SJSA1 (cell line): Measurements from ENCODE around the gene RIPOR1. TPM values are rescaled to one million over a fixed set of nuclear protein-coding genes. Genes with fewer than 3 reads are reported as not detected.

Source experiments
- DNase-seq, 2 experiments: peaks; one replicate each; pipeline ENCODE4 v3.0.0-alpha.2; 2015 to 2020; ENCODE audit warnings: low spot score in 2 of 2, low read depth in 1 of 2
- H3K27ac ChIP-seq: fragments of 250-450 bp; sonication (Bioruptor Pico); 2 replicates; pipeline ENCODE4 v1.5.1; 2020; ENCODE audit warnings: mild to moderate bottlenecking, moderate library complexity
- H3K27me3 ChIP-seq: fragments of 250-450 bp; sonication (Bioruptor Pico); replicated peaks from 2 replicates; pipeline ENCODE4 v1.5.1; 2020; ENCODE audit warnings: mild to moderate bottlenecking, moderate library complexity
- H3K36me3 ChIP-seq: fragments of 250-450 bp; sonication (Bioruptor Pico); 2 replicates; pipeline ENCODE4 v1.5.1; 2020; ENCODE audit warnings: mild to moderate bottlenecking
- H3K4me1 ChIP-seq: fragments of 250-450 bp; sonication (Bioruptor Pico); replicated peaks from 2 replicates; pipeline ENCODE4 v1.6.1; 2021; ENCODE audit warnings: mild to moderate bottlenecking
- H3K4me3 ChIP-seq: fragments of 250-450 bp; sonication (Bioruptor Pico); 2 replicates; pipeline ENCODE4 v1.5.1; 2020; ENCODE audit warnings: mild to moderate bottlenecking
- H3K9me3 ChIP-seq: fragments of 250-450 bp; sonication (Bioruptor Pico); replicated peaks from 2 replicates; pipeline ENCODE4 v1.5.1; 2020; ENCODE audit warnings: mild to moderate bottlenecking
- total RNA-seq: library from RNA; depleted of rRNA; stranded (reverse); fragments of >200 nt; shearing (Covaris generic); gene quantifications from 2 replicates; pipeline ENCODE4 v1.2.3, GENCODE V29; 2014

Gene RIPOR1
- total RNA-seq, 1 experiment from 2014 or later = 24.8 TPM

- Histone ChIP-seq H3K36me3 (peaks cover 61% of the 10 kb centered on the region), H3K4me3 (no peak overlapping the region), H3K27me3 (no peaks in the 10 kb centered on the region), H3K4me1 (no peaks in the 10 kb centered on the region), H3K27ac (no peak overlapping the region), H3K9me3 (no peaks in the 10 kb centered on the region)
- no peak for DNase-seq
Observed at GRCh38 chr16:67547423-67548264, 19.0 kb downstream of the RIPOR1 start.

- no peaks in the 10 kb centered on the region for H3K4me1 ChIP-seq
- no peaks in the 10 kb centered on the region for H3K9me3 ChIP-seq
- no peak overlapping the region for H3K4me3 ChIP-seq
- H3K36me3 ChIP-seq = peaks cover 52% of the 10 kb centered on the region
- no peaks in the 10 kb centered on the region for H3K27me3 ChIP-seq
- H3K27ac ChIP-seq = no peak overlapping the region
- DNase-seq = no peak
Observed at GRCh38 chr16:67548265-67549126, 19.9 kb downstream of the RIPOR1 start.

- DNase-seq = no peak
Observed at GRCh38 chr16:67549240-67549639, 20.6 kb downstream of the RIPOR1 start.

GRCh38 chr16:67549936-67550335 is 21.3 kb downstream of the RIPOR1 start:
- DNase-seq = no peak
- H3K9me3 ChIP-seq = no peaks in the 10 kb centered on the region
- H3K4me1 ChIP-seq = no peaks in the 10 kb centered on the region
- H3K27ac ChIP-seq = no peak overlapping the region
- H3K4me3 ChIP-seq = no peak overlapping the region
- H3K36me3 ChIP-seq = peaks cover 38% of the 10 kb centered on the region
- H3K27me3 ChIP-seq = no peaks in the 10 kb centered on the region

More at GRCh38 chr16:67549240-67549639, 20.6 kb downstream of the RIPOR1 start:
- Histone ChIP-seq H3K9me3 (no peaks in the 10 kb centered on the region), H3K36me3 (peaks cover 45% of the 10 kb centered on the region), H3K27ac (no peak overlapping the region), H3K4me1 (no peaks in the 10 kb centered on the region), H3K27me3 (no peaks in the 10 kb centered on the region), H3K4me3 (no peak overlapping the region)

GRCh38 chr16:67551091-67551490 is 22.5 kb downstream of the RIPOR1 start:
- H3K27me3 ChIP-seq = no peaks in the 10 kb centered on the region
- DNase-seq = no peak
- peaks cover 9% of the 10 kb centered on the region for H3K4me1 ChIP-seq
- H3K36me3 ChIP-seq = peaks cover 26% of the 10 kb centered on the region
- no peak overlapping the region for H3K27ac ChIP-seq
- no peaks in the 10 kb centered on the region for H3K9me3 ChIP-seq
- no peak overlapping the region for H3K4me3 ChIP-seq

GRCh38 chr16:67551972-67552371 is 23.3 kb downstream of the RIPOR1 start:
- no peak for DNase-seq
- peaks cover 12% of the 10 kb centered on the region for H3K4me1 ChIP-seq
- no peak overlapping the region for H3K27ac ChIP-seq
- H3K4me3 ChIP-seq = no peak overlapping the region
- no peaks in the 10 kb centered on the region for H3K27me3 ChIP-seq
- no peaks in the 10 kb centered on the region for H3K9me3 ChIP-seq
- peaks cover 17% of the 10 kb centered on the region for H3K36me3 ChIP-seq

GRCh38 chr16:67552476-67552875 is 23.8 kb downstream of the RIPOR1 start:
- peaks cover 12% of the 10 kb centered on the region for H3K36me3 ChIP-seq
- DNase-seq = no peak
- peaks cover 12% of the 10 kb centered on the region for H3K4me1 ChIP-seq
- no peak overlapping the region for H3K4me3 ChIP-seq
- H3K27me3 ChIP-seq = no peaks in the 10 kb centered on the region
- no peak overlapping the region for H3K27ac ChIP-seq
- no peaks in the 10 kb centered on the region for H3K9me3 ChIP-seq

GRCh38 chr16:67555795-67556212 is 27.2 kb downstream of the RIPOR1 start:
- 0 out of 2 replicates have a peak overlapping the region, but pooled peaks have one; percentile 23 for H3K27ac ChIP-seq
- no peaks in the 10 kb centered on the region for H3K36me3 ChIP-seq
- no peak overlapping the region for H3K4me3 ChIP-seq
- H3K4me1 ChIP-seq = peaks cover 13% of the 10 kb centered on the region
- no peak for DNase-seq
- H3K9me3 ChIP-seq = no peaks in the 10 kb centered on the region
- no peaks in the 10 kb centered on the region for H3K27me3 ChIP-seq

- no peak for DNase-seq
- no peak overlapping the region for H3K4me3 ChIP-seq
- H3K4me1 ChIP-seq = peaks cover 23% of the 10 kb centered on the region
- H3K27me3 ChIP-seq = no peaks in the 10 kb centered on the region
- peaks cover 9% of the 10 kb centered on the region for H3K36me3 ChIP-seq
- no peaks in the 10 kb centered on the region for H3K9me3 ChIP-seq
- no peak overlapping the region for H3K27ac ChIP-seq
Observed at GRCh38 chr16:67558859-67559258, 30.2 kb downstream of the RIPOR1 start.

- no peaks in the 10 kb centered on the region for H3K9me3 ChIP-seq
- H3K27ac ChIP-seq = no peak overlapping the region
- H3K36me3 ChIP-seq = peaks cover 12% of the 10 kb centered on the region
- no peak overlapping the region for H3K4me3 ChIP-seq
- H3K4me1 ChIP-seq = peaks cover 27% of the 10 kb centered on the region
- DNase-seq = no peak
- no peaks in the 10 kb centered on the region for H3K27me3 ChIP-seq
Observed at GRCh38 chr16:67560827-67561342, 32.3 kb downstream of the RIPOR1 start.

- peaks cover 27% of the 10 kb centered on the region for H3K4me1 ChIP-seq
- no peaks in the 10 kb centered on the region for H3K9me3 ChIP-seq
- H3K36me3 ChIP-seq = peaks cover 15% of the 10 kb centered on the region
- peak overlapping the region; percentile 100 for H3K4me3 ChIP-seq
- no peak for DNase-seq
- no peaks in the 10 kb centered on the region for H3K27me3 ChIP-seq
- peak overlapping the region; percentile 96 for H3K27ac ChIP-seq
Observed at GRCh38 chr16:67561501-67561823, 32.8 kb downstream of the RIPOR1 start.

- H3K4me1 ChIP-seq = peaks cover 32% of the 10 kb centered on the region
- H3K36me3 ChIP-seq = peaks cover 15% of the 10 kb centered on the region
- H3K27ac ChIP-seq = peak overlapping the region; percentile 96
- H3K27me3 ChIP-seq = no peaks in the 10 kb centered on the region
- H3K9me3 ChIP-seq = no peaks in the 10 kb centered on the region
- peak; percentile 98 to 99 for DNase-seq
- peak overlapping the region; percentile 100 for H3K4me3 ChIP-seq
Observed at GRCh38 chr16:67561824-67562525, 33.3 kb downstream of the RIPOR1 start.

GRCh38 chr16:67562526-67562917 is 33.9 kb downstream of the RIPOR1 start, which contains the start of gene CTCF:
Gene CTCF (plus strand): TSS chr16:67562526. CDS start chr16:67610833, 48,307 bp downstream.
- peak within 1 kb of the TSS; percentile 100 for H3K4me3 ChIP-seq
- no peaks in the 10 kb centered on the region for H3K27me3 ChIP-seq
- peaks cover 15% of the 10 kb centered on the region for H3K36me3 ChIP-seq
- peak in 1 of 2 experiments; percentile 88 for DNase-seq
- H3K9me3 ChIP-seq = no peaks in the 10 kb centered on the region
- H3K27ac ChIP-seq = peak within 1 kb of the TSS; percentile 96
- H3K4me1 ChIP-seq = peaks cover 33% of the 10 kb centered on the region
